ENCODE measurements around the gene TDRD9.

TDRD9 gene

DNA sequence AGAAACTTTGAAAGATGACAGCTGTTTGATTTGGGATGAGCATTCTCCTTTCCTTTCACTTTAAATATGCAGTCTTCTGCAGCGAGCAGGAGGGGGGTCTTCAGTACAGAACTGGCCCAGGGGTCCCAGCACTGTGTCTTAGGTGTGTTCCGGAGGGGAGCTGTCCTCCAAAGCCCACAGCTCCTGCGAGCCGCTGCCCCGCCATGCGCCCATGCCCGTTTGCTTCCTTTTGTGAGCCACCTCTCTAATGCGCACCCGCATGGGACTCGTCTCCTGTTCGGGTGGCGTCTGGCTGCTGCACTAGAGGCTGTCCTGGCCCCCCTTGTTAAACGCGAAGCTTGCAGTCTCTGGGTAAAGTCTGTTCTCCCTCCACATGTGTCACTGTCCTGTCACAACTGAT lies 108.8 kb downstream of the TDRD9 start:
- DNase-seq: no peak

DNA sequence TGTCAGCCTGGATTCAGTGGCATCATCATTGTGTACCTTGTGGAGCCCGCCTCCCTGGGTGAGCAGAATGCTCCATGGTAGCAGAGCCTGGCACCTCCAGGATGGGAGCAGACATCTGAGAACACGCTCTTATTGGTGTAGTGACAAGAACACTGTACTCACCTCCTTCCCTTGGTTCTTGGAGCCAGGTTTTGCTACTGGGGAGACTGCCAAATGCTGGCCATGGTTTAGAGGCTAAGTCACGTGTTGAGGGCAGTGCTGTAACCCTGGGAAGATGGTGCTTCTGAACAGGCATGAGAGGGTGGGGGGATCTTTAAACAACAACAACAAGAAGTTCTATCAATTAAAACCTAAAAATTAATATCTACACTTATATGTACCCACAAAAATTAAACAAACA lies 109.6 kb downstream of the TDRD9 start:
- no peak for DNase-seq

GRCh38 chr14:104039214-104039613 lies 111.0 kb downstream of the TDRD9 start:
- no peak for DNase-seq

DNA sequence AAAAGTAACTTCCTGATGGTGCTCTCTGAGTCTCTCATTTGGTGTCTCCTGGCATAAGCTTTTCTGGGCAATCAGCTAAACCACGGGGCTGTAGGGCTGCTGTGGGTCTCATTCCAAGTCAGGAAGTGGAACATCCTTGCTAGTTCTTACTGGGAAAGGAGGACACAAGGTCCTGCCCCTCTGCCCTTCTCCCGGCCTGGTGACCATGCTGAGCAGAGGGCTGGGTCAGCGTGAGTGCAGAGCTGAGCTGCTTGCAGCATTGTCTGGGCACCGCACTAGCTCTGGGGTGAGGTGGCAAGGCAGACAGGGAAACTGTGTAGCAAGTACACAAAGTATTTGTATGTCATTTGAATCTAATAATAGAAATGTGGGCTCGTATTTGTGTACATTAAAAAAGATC lies 112.3 kb downstream of the TDRD9 start:
- no peak for DNase-seq

GRCh38 chr14:104041430-104042104 lies 113.3 kb downstream of the TDRD9 start:
- no peak for DNase-seq

DNA sequence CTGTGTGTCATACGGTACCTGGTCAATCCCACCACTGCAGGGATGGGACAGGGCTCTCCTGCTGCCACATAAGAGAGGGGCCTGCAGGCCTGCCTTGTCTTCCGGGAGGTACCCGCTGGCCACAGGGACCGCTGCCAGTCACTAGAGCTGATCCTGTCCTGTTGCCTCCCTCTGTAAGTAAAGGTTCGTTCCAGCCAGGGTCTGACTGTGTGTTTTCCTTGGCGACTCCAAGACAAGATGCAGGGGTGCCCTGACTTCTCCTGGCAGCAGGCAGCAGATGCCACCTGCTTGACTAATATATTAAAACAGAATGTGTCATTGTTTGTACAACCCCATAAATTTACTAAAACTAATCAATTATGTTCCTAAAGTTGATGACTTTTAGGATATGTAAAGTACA lies 115.8 kb downstream of the TDRD9 start:
- no peak for DNase-seq

DNA sequence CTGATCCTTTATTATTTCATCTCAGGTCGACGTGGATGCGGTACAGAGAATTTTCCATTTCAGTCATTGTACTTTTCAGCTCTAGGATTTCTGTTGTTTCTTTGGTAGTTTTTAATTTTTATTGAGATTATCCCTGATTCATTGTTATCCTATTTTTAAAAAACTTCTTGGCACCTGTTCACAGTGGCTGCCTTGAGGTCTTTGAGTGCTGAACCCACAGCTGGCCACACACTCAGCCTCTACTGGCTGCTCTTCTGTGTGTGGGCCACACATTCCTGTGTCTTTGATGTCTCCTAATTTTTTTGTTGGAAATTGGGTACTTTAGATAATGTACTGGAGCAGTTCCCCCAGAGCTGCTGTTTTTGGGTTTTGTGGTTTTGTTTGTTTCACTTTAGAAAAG lies 119.5 kb downstream of the TDRD9 start:
- DNase-seq: no peak

- DNase-seq: no peak
These were observed 120.7 kb downstream of the TDRD9 start for GRCh38 chr14:104048758-104049507.

- DNase-seq: no peak
These were observed 121.5 kb downstream of the TDRD9 start for GRCh38 chr14:104049576-104050240.

GRCh38 chr14:104051092-104051813 lies 123.0 kb downstream of the TDRD9 start:
- no peak for DNase-seq

GRCh38 chr14:104054222-104054905 lies 126.1 kb downstream of the TDRD9 start:
- no peak for DNase-seq

GRCh38 chr14:104062281-104062680 lies 134.0 kb downstream of the TDRD9 start:
- no peak for DNase-seq

GRCh38 chr14:104064003-104064402 lies 135.7 kb downstream of the TDRD9 start:
- DNase-seq: no peak

DNA sequence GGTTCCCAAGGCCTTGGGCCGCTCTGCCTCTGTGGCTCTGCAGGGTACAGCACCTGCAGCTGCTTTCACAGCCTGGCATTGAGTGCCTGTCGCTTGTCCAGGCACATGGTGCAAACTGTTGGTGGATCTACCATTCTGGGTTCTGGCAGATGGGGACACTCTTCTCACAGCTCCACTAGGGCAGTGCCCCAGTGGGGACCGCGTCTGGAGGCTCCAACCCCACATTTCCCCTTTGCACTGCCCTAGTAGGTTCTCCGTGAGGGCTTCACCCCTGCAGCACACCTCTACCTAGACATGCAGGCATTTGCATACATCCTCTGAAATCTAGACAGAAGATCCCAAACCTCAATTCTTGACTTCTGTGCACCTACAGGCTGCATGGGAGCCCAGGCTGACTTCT lies 138.0 kb downstream of the TDRD9 start:
- DNase-seq: no peak

GRCh38 chr14:104066719-104067295 lies 138.6 kb downstream of the TDRD9 start:
- no peak for DNase-seq

- DNase-seq: no peak
These were observed 141.3 kb downstream of the TDRD9 start for GRCh38 chr14:104069541-104069940.

- DNase-seq: no peak
These were observed 144.3 kb downstream of the TDRD9 start for GRCh38 chr14:104072586-104072985.

DNA sequence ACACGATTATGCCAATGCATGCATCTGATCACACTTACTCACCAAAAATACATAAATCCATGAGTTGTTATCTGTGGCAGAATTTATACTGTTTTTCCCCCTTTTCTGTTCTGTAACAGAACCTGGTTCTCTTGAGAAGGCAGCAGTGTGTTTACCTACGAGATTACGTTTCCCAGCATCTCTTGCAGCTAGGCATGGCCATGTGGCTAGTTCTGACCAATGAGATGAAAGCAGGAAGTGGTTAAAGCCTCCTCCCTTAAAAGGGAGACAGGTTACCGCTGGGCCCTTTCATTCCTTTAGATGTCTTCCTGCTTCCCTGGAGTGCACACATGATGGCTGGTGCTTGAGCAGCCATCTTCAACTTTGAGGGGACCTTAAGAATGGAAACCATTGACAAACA lies 145.5 kb downstream of the TDRD9 start:
- DNase-seq: no peak

GRCh38 chr14:104075530-104076151 lies 147.4 kb downstream of the TDRD9 start:
- no peak for DNase-seq

- DNase-seq: peak in 1 of 5 donors; percentile 46
These were observed 148.5 kb downstream of the TDRD9 start for GRCh38 chr14:104076743-104077142.

- DNase-seq: peak; percentile 63 to 88 (median 75)
These were observed 149.8 kb downstream of the TDRD9 start for GRCh38 chr14:104078031-104078455.

Measured in T-helper 1 cell (primary cell).